ENCODE measurements around the gene SDCBP2. TPM values are rescaled to one million over a fixed set of nuclear protein-coding genes. Genes with fewer than 3 reads are reported as not detected.

SDCBP2 gene
- total and polyA plus RNA-seq, 2 of the 13 experiments (the other 11 are each of a cell fraction or from before 2014, with no cell fraction given): 1.2 to 2.4 TPM

DNA sequence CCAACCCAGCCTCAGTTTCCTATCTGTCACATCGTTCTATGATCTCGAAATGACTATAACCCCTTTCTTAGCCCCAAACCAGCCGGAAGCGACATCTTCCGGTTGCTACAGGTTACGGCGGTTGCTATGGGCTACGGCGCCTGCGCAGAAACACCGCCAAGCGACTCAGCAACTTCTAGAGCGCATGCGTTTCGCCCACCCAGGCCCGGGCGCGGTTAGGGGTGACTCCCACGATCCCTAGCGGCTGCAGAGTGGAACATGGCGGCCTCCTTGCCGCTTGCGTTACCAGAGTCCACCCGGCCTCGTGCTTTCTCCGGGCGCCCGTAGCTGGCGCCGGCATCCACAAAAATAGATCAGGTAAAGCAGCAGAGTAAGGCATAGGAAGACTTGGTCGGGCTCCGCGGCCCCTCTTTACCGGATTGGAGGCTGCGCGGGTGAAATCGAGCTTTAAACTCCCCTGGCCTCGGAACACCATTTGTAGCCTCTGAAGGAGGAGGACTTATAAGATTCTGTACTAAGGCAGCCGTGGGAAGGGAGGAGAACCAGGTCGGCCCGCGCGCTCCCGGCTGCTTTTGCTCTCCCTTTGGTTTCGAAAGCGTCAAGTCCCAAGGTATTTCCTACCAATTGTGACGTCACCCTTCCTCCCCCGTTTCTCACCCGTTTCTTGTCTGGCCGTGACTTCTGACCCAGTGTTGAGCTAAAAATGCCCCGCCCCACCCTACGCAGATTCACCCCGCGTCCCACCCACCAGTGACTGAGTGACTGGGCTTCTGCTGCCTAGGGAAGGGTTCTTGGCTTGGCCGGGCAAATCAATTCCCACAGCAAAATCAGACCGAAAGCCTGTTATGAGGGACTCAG is 3.5 kb downstream of the SDCBP2 start (continued):
- TF ChIP-seq, protein P1, sequence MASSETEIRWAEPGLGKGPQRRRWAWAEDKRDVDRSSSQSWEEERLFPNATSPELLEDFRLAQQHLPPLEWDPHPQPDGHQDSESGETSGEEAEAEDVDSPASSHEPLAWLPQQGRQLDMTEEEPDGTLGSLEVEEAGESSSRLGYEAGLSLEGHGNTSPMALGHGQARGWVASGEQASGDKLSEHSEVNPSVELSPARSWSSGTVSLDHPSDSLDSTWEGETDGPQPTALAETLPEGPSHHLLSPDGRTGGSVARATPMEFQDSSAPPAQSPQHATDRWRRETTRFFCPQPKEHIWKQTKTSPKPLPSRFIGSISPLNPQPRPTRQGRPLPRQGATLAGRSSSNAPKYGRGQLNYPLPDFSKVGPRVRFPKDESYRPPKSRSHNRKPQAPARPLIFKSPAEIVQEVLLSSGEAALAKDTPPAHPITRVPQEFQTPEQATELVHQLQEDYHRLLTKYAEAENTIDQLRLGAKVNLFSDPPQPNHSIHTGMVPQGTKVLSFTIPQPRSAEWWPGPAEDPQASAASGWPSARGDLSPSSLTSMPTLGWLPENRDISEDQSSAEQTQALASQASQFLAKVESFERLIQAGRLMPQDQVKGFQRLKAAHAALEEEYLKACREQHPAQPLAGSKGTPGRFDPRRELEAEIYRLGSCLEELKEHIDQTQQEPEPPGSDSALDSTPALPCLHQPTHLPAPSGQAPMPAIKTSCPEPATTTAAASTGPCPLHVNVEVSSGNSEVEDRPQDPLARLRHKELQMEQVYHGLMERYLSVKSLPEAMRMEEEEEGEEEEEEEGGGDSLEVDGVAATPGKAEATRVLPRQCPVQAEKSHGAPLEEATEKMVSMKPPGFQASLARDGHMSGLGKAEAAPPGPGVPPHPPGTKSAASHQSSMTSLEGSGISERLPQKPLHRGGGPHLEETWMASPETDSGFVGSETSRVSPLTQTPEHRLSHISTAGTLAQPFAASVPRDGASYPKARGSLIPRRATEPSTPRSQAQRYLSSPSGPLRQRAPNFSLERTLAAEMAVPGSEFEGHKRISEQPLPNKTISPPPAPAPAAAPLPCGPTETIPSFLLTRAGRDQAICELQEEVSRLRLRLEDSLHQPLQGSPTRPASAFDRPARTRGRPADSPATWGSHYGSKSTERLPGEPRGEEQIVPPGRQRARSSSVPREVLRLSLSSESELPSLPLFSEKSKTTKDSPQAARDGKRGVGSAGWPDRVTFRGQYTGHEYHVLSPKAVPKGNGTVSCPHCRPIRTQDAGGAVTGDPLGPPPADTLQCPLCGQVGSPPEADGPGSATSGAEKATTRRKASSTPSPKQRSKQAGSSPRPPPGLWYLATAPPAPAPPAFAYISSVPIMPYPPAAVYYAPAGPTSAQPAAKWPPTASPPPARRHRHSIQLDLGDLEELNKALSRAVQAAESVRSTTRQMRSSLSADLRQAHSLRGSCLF (CRISPR knock-in tag; IDR thresholded peaks at IDR 0.05; ENCODE audit: borderline replicate concordance): no peak
- TF ChIP-seq NR2F1 (CRISPR knock-in tag; IDR thresholded peaks at IDR 0.05): peak; percentile 56 to 80
- TF ChIP-seq ZNF558 (CRISPR knock-in tag; IDR thresholded peaks at IDR 0.05; ENCODE audit: borderline replicate concordance): peak; percentile 77; the same call in 1 of the 2 replicates
- peak; percentile 90 for TF ChIP-seq RXRB (CRISPR knock-in tag; IDR thresholded peaks at IDR 0.05; ENCODE audit: borderline replicate concordance)
- TF ChIP-seq RARG (CRISPR knock-in tag; IDR thresholded peaks at IDR 0.05; ENCODE audit: low read depth): no peak
- peak; percentile 29; the same call in 1 of the 2 replicates for TF ChIP-seq ZNF292 (CRISPR knock-in tag; IDR thresholded peaks at IDR 0.05; ENCODE audit: borderline replicate concordance, low read depth)
- peak; percentile 79; the same call in 1 of the 2 replicates for TF ChIP-seq KDM4B (CRISPR knock-in tag; IDR thresholded peaks at IDR 0.05)
- TF ChIP-seq ZNF335 (CRISPR knock-in tag; IDR thresholded peaks at IDR 0.05): peak; percentile 85
- TF ChIP-seq ZNF224 (CRISPR knock-in tag; IDR thresholded peaks at IDR 0.05): peak; percentile 95; the same call in 1 of the 2 replicates
- TF ChIP-seq ZNF747 (CRISPR knock-in tag; IDR thresholded peaks at IDR 0.05; ENCODE audit: borderline replicate concordance): peak; percentile 31; the same call in 1 of the 2 replicates
- TF ChIP-seq ZNF7 (CRISPR knock-in tag; IDR thresholded peaks at IDR 0.05): 0 out of 2 replicates have a peak, but pooled peaks have one; percentile 5
- TF ChIP-seq, protein P2, sequence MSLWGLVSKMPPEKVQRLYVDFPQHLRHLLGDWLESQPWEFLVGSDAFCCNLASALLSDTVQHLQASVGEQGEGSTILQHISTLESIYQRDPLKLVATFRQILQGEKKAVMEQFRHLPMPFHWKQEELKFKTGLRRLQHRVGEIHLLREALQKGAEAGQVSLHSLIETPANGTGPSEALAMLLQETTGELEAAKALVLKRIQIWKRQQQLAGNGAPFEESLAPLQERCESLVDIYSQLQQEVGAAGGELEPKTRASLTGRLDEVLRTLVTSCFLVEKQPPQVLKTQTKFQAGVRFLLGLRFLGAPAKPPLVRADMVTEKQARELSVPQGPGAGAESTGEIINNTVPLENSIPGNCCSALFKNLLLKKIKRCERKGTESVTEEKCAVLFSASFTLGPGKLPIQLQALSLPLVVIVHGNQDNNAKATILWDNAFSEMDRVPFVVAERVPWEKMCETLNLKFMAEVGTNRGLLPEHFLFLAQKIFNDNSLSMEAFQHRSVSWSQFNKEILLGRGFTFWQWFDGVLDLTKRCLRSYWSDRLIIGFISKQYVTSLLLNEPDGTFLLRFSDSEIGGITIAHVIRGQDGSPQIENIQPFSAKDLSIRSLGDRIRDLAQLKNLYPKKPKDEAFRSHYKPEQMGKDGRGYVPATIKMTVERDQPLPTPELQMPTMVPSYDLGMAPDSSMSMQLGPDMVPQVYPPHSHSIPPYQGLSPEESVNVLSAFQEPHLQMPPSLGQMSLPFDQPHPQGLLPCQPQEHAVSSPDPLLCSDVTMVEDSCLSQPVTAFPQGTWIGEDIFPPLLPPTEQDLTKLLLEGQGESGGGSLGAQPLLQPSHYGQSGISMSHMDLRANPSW (CRISPR knock-in tag; IDR thresholded peaks at IDR 0.05; ENCODE audit: borderline replicate concordance): peak; percentile 65; the same call in 1 of the 2 replicates
- TF ChIP-seq, protein P3, sequence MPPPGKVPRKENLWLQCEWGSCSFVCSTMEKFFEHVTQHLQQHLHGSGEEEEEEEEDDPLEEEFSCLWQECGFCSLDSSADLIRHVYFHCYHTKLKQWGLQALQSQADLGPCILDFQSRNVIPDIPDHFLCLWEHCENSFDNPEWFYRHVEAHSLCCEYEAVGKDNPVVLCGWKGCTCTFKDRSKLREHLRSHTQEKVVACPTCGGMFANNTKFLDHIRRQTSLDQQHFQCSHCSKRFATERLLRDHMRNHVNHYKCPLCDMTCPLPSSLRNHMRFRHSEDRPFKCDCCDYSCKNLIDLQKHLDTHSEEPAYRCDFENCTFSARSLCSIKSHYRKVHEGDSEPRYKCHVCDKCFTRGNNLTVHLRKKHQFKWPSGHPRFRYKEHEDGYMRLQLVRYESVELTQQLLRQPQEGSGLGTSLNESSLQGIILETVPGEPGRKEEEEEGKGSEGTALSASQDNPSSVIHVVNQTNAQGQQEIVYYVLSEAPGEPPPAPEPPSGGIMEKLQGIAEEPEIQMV (CRISPR knock-in tag; IDR thresholded peaks at IDR 0.05; ENCODE audit: low read depth): 0 out of 2 replicates have a peak, but pooled peaks have one; percentile 18
- TF ChIP-seq, protein P4, sequence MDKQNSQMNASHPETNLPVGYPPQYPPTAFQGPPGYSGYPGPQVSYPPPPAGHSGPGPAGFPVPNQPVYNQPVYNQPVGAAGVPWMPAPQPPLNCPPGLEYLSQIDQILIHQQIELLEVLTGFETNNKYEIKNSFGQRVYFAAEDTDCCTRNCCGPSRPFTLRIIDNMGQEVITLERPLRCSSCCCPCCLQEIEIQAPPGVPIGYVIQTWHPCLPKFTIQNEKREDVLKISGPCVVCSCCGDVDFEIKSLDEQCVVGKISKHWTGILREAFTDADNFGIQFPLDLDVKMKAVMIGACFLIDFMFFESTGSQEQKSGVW (CRISPR knock-in tag; IDR thresholded peaks at IDR 0.05; ENCODE audit: borderline replicate concordance): 0 out of 2 replicates have a peak, but pooled peaks have one; percentile 33
- peak; percentile 72 for TF ChIP-seq BORCS8-MEF2B (CRISPR knock-in tag; IDR thresholded peaks at IDR 0.05)
- 0 out of 2 replicates have a peak, but pooled peaks have one; percentile 24 for TF ChIP-seq HOXD1 (CRISPR knock-in tag; IDR thresholded peaks at IDR 0.05)
- TF ChIP-seq ZNF75D (CRISPR knock-in tag; IDR thresholded peaks at IDR 0.05; ENCODE audit: borderline replicate concordance): no peak
